Vagina (tissue), 2 donors: ENCODE measurements around the gene APOB. TPM values are rescaled to one million over a fixed set of nuclear protein-coding genes. Genes with fewer than 3 reads are reported as not detected.

Experiments used
- DNase-seq, 2 donors: peaks; one replicate each; pipeline ENCODE4 v3.0.0-alpha.2; 2017; ENCODE audit errors: extremely low spot score in 2 of 2
- H3K27ac ChIP-seq: fragments of 200-600 bp; sonication (generic); one replicate; pipeline ENCODE4 v1.5.1; 2019
- H3K27me3 ChIP-seq: fragments of 200-600 bp; sonication (generic); one replicate; pipeline ENCODE4 v1.5.1; 2019
- H3K36me3 ChIP-seq, 2 donors: fragments of 200-600 bp; sonication (generic); one replicate each; pipeline ENCODE4 v1.5.1; 2017 to 2019
- H3K4me1 ChIP-seq: fragments of 200-600 bp; sonication (generic); one replicate; pipeline ENCODE4 v1.5.1; 2019
- H3K4me3 ChIP-seq, 2 donors: fragments of 200-600 bp; sonication (generic); 1 replicate in 1 of 2; 2 replicates in 1 of 2; pipeline ENCODE4 v1.5.1; 2016 to 2019
- H3K9me3 ChIP-seq: fragments of 200-600 bp; sonication (generic); one replicate; pipeline ENCODE4 v1.5.1; 2019
- CTCF ChIP-seq, 3 experiments: fragments of 450-650 bp in 2 of 3; fragments of 200-600 bp in 1 of 3; sonication (generic) in 1 of 3; IDR thresholded peaks; one replicate each; pipeline ENCODE4 v1.5.1; 2017 to 2019; ENCODE audit warnings: antibody characterized with exemption in 3 of 3, mild to moderate bottlenecking in 2 of 3, moderate library complexity in 2 of 3
- POLR2A ChIP-seq, 2 donors: fragments of 450-650 bp; IDR thresholded peaks; one replicate each; pipeline ENCODE4 v1.6.1; 2017; ENCODE audit warnings: antibody characterized with exemption in 2 of 2, mild to moderate bottlenecking in 2 of 2, moderate library complexity in 2 of 2
- POLR2AphosphoS5 ChIP-seq, 2 donors: sonication (generic); formaldehyde crosslinking; IDR thresholded peaks; one replicate each; pipeline ENCODE4 v1.9.0; 2017; ENCODE audit warnings: antibody characterized with exemption in 2 of 2, mild to moderate bottlenecking in 2 of 2, low read depth in 1 of 2; ENCODE audit not compliant: insufficient read depth in 1 of 2
- intact Hi-C: fragments of 100-400 bp; cut with DNase I; formaldehyde crosslinking; loops from one replicate; pipeline ENCODE4 v1.15.1; 2023
- total RNA-seq: library from RNA; depleted of rRNA; stranded (reverse); fragments of >200 nt; gene quantifications from one replicate; pipeline ENCODE4 v1.2.3, GENCODE V29; 2016

APOB gene
- total RNA-seq, 1 donor from 2014 or later = not detected

DNA sequence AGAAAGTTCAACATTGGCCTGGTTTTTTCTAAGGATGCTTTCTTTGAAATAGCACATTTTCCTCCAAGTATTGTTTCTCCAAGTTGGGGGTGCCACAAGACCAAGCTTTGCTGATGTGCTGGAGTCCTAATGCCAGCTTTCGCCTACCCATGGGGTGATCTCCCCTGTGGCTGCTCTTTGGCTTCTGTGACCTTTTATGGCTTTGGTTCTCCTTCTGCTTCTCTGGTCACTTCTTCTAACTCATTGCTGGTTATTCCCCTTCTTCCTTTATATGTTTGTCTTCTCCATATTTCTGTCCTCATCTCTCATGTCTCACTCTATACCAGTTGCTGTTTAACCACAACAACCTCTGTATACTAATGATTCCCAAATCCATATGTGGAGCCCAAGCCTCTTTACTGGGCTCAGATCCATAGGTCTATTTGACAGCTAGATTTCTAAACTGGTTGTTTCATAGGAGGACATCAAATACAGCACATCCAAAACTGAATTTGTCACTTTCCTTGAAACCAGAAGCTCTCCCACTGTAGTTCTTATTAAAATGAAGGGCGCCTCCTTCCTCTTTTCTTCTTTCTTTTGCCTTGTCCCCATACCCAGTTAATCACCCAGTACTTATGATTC, 23.1 kb downstream of the APOB start:
- Histone ChIP-seq H3K27ac (no peak overlapping the region), H3K27me3 (no peaks in the 10 kb centered on the region), H3K9me3 (no peaks in the 10 kb centered on the region), H3K4me1 (no peaks in the 10 kb centered on the region), H3K4me3 (no peak overlapping the region), H3K36me3 (no peaks in the 10 kb centered on the region)
- DNase-seq = no peak
- intact Hi-C loops = no loop called here
- TF ChIP-seq CTCF (IDR thresholded peaks at IDR 0.05) (no peak), POLR2A (IDR thresholded peaks at IDR 0.05) (no peak), POLR2AphosphoS5 (IDR thresholded peaks at IDR 0.05; ENCODE audit: insufficient read depth in 1 of 2, low read depth in 1 of 2) (no peak)

- TF ChIP-seq CTCF (IDR thresholded peaks at IDR 0.05) (no peak), POLR2A (IDR thresholded peaks at IDR 0.05) (no peak), POLR2AphosphoS5 (IDR thresholded peaks at IDR 0.05; ENCODE audit: insufficient read depth in 1 of 2, low read depth in 1 of 2) (no peak)
- Histone ChIP-seq H3K4me3 (no peak overlapping the region), H3K27me3 (no peaks in the 10 kb centered on the region), H3K9me3 (no peaks in the 10 kb centered on the region), H3K27ac (no peak overlapping the region), H3K4me1 (no peaks in the 10 kb centered on the region), H3K36me3 (no peaks in the 10 kb centered on the region)
- DNase-seq = no peak
- intact Hi-C loops = no loop called here
These were observed 23.7 kb downstream of the APOB start for GRCh38 chr2:21020031-21020667.

DNA sequence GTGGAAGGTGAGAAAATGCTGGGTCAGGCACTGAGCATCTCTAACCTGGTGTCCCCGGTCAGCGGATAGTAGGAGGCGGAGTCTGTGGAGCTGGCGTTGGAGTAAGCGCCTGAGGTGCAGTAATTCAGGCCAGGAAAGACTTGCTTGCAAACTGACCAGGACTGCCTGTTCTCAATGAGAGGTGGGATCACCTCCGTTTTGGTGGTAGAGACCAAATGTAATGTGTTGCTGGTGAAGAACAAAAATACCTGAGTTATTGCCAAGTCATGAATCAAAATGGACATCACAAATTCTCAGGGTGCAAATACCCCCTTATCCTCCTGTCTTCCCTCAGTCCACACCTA, 24.2 kb downstream of the APOB start:
- Histone ChIP-seq H3K27me3 (no peaks in the 10 kb centered on the region), H3K4me1 (no peaks in the 10 kb centered on the region), H3K36me3 (no peaks in the 10 kb centered on the region), H3K4me3 (no peak overlapping the region), H3K9me3 (no peaks in the 10 kb centered on the region), H3K27ac (no peak overlapping the region)
- intact Hi-C loops = no loop called here
- no peak for TF ChIP-seq POLR2AphosphoS5 (IDR thresholded peaks at IDR 0.05; ENCODE audit: insufficient read depth in 1 of 2, low read depth in 1 of 2)
- no peak for TF ChIP-seq POLR2A (IDR thresholded peaks at IDR 0.05)
- TF ChIP-seq CTCF (IDR thresholded peaks at IDR 0.05) = no peak
- no peak for DNase-seq

GRCh38 chr2:21019000-21019677, 24.7 kb downstream of the APOB start:
- intact Hi-C loops = no loop called here

More at GRCh38 chr2:21019000-21019677, 24.7 kb downstream of the APOB start:
- Histone ChIP-seq H3K27me3 (no peaks in the 10 kb centered on the region), H3K4me1 (no peaks in the 10 kb centered on the region), H3K27ac (no peak overlapping the region), H3K36me3 (no peaks in the 10 kb centered on the region), H3K9me3 (no peaks in the 10 kb centered on the region), H3K4me3 (no peak overlapping the region)
- TF ChIP-seq CTCF (IDR thresholded peaks at IDR 0.05) (no peak), POLR2AphosphoS5 (IDR thresholded peaks at IDR 0.05; ENCODE audit: insufficient read depth in 1 of 2, low read depth in 1 of 2) (no peak), POLR2A (IDR thresholded peaks at IDR 0.05) (no peak)
- no peak for DNase-seq
